GM10248 (cell line): ENCODE data around the gene RTEL1.
"Not testable (repeated sequence)": the region's sequence is repeated elsewhere in the genome, so short reads cannot be mapped to it uniquely, and the experiment has no call there.

Experiments
- CTCF ChIA-PET: fragments of 300-600 bp; sonication (Branson Sonifier 250); formaldehyde crosslinking; extraction: SDS; loops from one replicate; lab custom pipeline; 2021; ENCODE audit warnings: antibody characterized with exemption; lab: Yijun Ruan, JAX
- POLR2A ChIA-PET: fragments of 350-650 bp; sonication (Branson Sonifier 250); formaldehyde crosslinking; extraction: SDS; loops from one replicate; lab custom pipeline; 2020; ENCODE audit warnings: antibody characterized with exemption; lab: Yijun Ruan, JAX
- DNase-seq: peaks from one replicate; pipeline ENCODE4 v3.0.0; 2012; ENCODE audit errors: extremely low spot score
- TF ChIP-seq, protein P1 (sequence below): IDR thresholded peaks from 2 replicates; pipeline ENCODE4 v1.5.1; 2012; ENCODE audit warnings: mild to moderate bottlenecking, low read depth; ENCODE audit errors: extremely low read depth, missing control alignments, control extremely low read depth

The RTEL1 gene

DNA sequence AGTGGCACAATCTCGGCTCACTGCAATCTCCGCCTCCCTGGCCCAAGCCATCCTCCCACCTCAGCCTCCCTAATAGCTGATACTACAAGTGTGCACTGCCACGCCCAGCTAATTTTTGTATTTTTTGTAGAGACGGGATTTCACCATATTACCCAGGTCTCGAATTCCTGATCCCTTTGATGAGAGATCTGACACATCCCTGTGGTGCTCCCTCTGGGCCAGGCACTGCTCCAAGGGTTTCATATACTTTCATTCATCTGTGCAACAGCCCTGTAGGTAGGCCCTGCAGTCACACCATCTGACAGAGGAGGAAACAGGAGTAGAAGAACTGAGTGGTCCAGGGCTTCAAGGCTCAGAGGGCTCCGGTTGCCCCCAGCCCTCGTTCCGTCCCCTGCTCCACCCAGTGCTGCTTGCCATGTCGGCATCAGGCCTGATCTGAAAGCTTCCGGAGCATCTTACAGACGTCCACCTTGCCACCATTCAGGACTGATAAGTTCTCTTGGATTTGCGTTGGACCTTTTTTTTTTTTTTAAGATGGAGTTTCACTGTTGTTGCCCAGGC lies 53.1 kb downstream of the RTEL1 start:
- ChIA-PET POLR2A (no interaction called here), CTCF (interaction anchor here (1.0 kb wide), 1 partner anchor 23 kb away, joined by 4 read pairs; no protein-coding TSS in a partner anchor)
- DNase-seq, result no peak
- TF ChIP-seq, protein P1, sequence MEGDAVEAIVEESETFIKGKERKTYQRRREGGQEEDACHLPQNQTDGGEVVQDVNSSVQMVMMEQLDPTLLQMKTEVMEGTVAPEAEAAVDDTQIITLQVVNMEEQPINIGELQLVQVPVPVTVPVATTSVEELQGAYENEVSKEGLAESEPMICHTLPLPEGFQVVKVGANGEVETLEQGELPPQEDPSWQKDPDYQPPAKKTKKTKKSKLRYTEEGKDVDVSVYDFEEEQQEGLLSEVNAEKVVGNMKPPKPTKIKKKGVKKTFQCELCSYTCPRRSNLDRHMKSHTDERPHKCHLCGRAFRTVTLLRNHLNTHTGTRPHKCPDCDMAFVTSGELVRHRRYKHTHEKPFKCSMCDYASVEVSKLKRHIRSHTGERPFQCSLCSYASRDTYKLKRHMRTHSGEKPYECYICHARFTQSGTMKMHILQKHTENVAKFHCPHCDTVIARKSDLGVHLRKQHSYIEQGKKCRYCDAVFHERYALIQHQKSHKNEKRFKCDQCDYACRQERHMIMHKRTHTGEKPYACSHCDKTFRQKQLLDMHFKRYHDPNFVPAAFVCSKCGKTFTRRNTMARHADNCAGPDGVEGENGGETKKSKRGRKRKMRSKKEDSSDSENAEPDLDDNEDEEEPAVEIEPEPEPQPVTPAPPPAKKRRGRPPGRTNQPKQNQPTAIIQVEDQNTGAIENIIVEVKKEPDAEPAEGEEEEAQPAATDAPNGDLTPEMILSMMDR, result no peak

DNA sequence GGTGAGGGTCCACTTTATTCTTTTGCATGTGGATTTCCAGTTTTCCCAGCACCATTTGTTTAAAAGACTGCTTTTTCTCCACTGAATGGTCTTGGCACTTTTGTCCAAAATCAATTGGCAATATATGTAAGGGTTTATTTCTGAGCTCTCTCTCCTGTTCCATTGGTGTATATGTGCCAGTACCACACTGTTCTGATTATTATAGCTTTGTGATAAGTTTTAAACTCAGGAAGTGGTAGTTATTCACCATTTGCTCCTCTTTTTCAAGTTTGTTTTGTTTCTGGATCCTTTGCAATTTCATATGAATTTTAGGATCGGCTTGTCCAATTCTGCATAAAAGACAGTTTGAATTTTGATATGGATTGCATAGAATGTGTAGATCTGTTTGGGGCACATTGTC lies 54.1 kb downstream of the RTEL1 start:
- ChIA-PET POLR2A (interaction anchor here (0.7 kb wide), 1 partner anchor 10 kb away, joined by 3 read pairs; no protein-coding TSS in a partner anchor), CTCF (interaction anchor here (0.8 to 1.0 kb wide), 2 partner anchors 9 to 22 kb away, joined by 3 to 4 read pairs; no protein-coding TSS in a partner anchor)
- no peak for DNase-seq
- TF ChIP-seq, protein P1, result no peak

GRCh38 chr20:63714858-63715257 lies 56.7 kb downstream of the RTEL1 start:
- TF ChIP-seq, protein P1, result no peak
- POLR2A ChIA-PET, result no interaction called here
- DNase-seq, result no peak
- CTCF ChIA-PET, result no interaction called here

DNA sequence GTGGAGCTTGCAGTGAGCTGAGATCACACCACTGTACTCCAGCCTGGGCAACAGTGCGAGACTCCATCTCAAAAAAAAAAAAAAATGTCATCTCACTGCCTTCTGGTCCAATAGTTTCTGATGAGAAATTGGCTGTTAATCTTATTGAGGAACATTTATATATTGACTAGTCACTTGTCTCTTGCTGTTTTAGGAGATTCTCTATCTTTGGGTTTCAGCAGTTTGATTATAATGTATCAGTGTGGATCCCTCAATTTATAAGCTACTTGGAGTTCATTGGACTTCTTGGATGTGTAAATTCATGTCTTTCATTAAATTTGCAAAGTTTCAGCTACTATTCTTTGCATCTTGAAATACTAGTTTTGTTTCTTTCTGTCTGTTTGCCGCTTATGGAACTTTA lies 60.9 kb downstream of the RTEL1 start:
- TF ChIP-seq, protein P1, result no peak
- POLR2A ChIA-PET, result interaction anchor here (0.6 kb wide), 1 partner anchor 323 kb away, joined by 3 read pairs; no protein-coding TSS in a partner anchor
- CTCF ChIA-PET, result interaction anchor here (0.8 kb wide), 1 partner anchor 8 kb away, joined by 4 read pairs; no protein-coding TSS in a partner anchor
- DNase-seq, result no peak

DNA sequence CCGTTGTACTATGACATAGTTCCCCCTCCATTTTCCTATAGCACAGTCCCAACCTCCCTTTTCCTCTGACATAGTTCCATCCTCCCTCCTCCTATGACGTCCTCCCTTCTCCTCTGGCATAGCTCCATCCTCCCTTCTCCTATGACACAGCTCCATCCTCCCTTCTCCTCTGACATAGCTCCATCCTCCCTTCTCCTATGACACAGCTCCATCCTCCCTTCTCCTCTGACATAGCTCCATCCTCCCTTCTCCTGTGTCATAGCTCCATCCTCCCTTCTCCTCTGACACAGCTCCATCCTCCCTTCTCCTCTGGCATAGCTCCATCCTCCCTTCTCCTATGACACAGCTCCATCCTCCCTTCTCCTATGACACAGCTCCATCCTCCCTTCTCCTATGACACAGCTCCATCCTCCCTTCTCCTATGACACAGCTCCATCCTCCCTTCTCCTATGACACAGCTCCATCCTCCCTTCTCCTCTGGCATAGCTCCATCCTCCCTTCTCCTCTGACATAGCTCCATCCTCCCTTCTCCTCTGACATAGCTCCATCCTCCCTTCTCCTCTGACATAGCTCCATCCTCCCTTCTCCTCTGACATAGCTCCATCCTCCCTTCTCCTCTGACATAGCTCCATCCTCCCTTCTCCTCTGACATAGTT lies 65.0 kb downstream of the RTEL1 start:
- DNase-seq, POLR2A ChIA-PET: not testable (repeated sequence)
- CTCF ChIA-PET, result interaction anchor here (1.4 to 3.4 kb wide), 3 partner anchors 10 to 141 kb away, joined by 3 to 21 read pairs (median 6); partner anchors contain the start of genes ARFRP1 and ZGPAT

DNA sequence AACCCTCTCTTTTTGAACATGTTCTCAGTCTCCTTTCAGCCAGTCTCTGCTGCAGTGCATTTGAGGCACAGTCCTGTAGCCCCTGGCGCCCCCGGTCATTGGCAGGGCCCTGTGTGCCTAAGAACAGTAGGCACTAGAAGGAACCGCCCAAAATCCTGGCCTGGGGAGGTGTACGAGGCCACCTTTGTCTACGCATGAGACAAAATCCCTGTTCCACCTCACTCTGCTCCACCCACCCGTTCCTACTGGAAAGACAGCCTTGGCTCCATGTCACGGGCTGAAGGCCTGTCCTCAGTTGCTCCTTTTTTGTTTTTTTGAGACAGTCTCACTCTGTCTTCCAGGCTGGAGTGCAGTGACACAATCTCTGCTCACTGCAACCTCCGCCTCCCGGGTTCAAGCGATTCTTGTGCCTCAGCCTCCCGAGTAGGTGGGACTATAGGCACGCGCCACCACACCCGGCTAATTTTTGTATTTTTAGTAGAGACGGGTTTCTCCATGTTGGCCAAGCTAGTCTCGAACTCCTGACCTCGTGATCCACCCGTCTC lies 72.1 kb downstream of the RTEL1 start:
- POLR2A ChIA-PET, DNase-seq: not testable (repeated sequence)
- CTCF ChIA-PET, result interaction anchor here (1.2 kb wide), 1 partner anchor 8 kb away, joined by 3 read pairs; no protein-coding TSS in a partner anchor

DNA sequence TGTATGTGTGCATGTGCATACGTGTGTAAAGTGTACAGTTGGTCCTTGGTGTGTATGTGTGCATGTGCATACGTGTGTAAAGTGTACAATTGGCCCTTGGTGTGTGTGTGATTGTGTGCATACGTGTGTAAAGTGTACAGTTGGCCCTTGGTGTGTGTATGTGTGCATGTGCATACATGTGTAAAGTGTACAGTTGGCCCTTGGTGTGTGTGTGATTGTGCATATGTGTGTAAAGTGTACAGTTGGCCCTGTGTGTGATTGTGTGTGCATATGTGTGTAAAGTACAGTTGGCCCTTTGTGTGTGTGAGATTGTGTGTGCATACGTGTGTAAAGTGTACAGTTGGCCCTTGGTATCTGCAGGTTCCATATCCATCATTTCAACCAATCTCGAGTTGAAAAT lies 73.3 kb downstream of the RTEL1 start:
- TF ChIP-seq, protein P1, result no peak
- ChIA-PET POLR2A (no interaction called here), CTCF (no interaction called here)
- no peak for DNase-seq
